ENCODE data around the gene SASH3.
A peak's percentile ranks its signal among the peaks of the same experiment; 100 is the strongest.

The SASH3 gene

GRCh38 chrX:129773649-129774458, 5.9 kb upstream of the SASH3 start:
- H3K9me2 ChIP-seq (replicated peaks; ENCODE audit: insufficient read depth, low read length): no peaks in the 10 kb centered on the region
- H3K4me3 ChIP-seq (ENCODE audit: insufficient read depth, low read length, poor library complexity, severe bottlenecking): no peak overlapping the region
- no peak for TF ChIP-seq CTCF (IDR thresholded peaks at IDR 0.05; ENCODE audit: insufficient read depth, low read length, poor library complexity, severe bottlenecking)
- no peak for TF ChIP-seq EZH2phosphoT487 (conservative IDR thresholded peaks at IDR 0.05; ENCODE audit: low read length)
- peak overlapping the region; percentile 35 for H3K9ac ChIP-seq (ENCODE audit: low read length)
- no peaks in the 10 kb centered on the region for H3K36me3 ChIP-seq (ENCODE audit: low read length)
- no peaks in the 10 kb centered on the region for H3K27me3 ChIP-seq (ENCODE audit: low read length)
- H4K20me1 ChIP-seq (ENCODE audit: low read depth, low read length): no peaks in the 10 kb centered on the region
- no peaks in the 10 kb centered on the region for H3K79me2 ChIP-seq (ENCODE audit: insufficient read depth, low read length)
- H3K9me3 ChIP-seq (ENCODE audit: insufficient read depth, low read length): no peaks in the 10 kb centered on the region
- H2AFZ ChIP-seq (ENCODE audit: low read depth, low read length, severe bottlenecking): no peak overlapping the region
- peak overlapping the region; percentile 92 for H3K27ac ChIP-seq (ENCODE audit: low read depth, low read length)
- H3F3A ChIP-seq (ENCODE audit: insufficient read depth): peaks cover 29% of the 10 kb centered on the region
- peak overlapping the region; percentile 54 for H3K4me2 ChIP-seq (ENCODE audit: low read depth, low read length, poor library complexity, severe bottlenecking)

- peak overlapping the region; percentile 45 for H3K4me3 ChIP-seq (ENCODE audit: insufficient read depth, low read length, poor library complexity, severe bottlenecking)
- no peaks in the 10 kb centered on the region for H3K27me3 ChIP-seq (ENCODE audit: low read length)
- no peak overlapping the region for H2AFZ ChIP-seq (ENCODE audit: low read depth, low read length, severe bottlenecking)
- H3K36me3 ChIP-seq (ENCODE audit: low read length): no peaks in the 10 kb centered on the region
- TF ChIP-seq CTCF (IDR thresholded peaks at IDR 0.05; ENCODE audit: insufficient read depth, low read length, poor library complexity, severe bottlenecking) (no peak), EZH2phosphoT487 (conservative IDR thresholded peaks at IDR 0.05; ENCODE audit: low read length) (no peak)
- peak overlapping the region; percentile 95 for H3K27ac ChIP-seq (ENCODE audit: low read depth, low read length)
- peaks cover 29% of the 10 kb centered on the region for H3K79me2 ChIP-seq (ENCODE audit: insufficient read depth, low read length)
- peak overlapping the region; percentile 79 for H3K9ac ChIP-seq (ENCODE audit: low read length)
- H3K9me3 ChIP-seq (ENCODE audit: insufficient read depth, low read length): no peaks in the 10 kb centered on the region
- no peaks in the 10 kb centered on the region for H3K9me2 ChIP-seq (replicated peaks; ENCODE audit: insufficient read depth, low read length)
- no peaks in the 10 kb centered on the region for H4K20me1 ChIP-seq (ENCODE audit: low read depth, low read length)
- peaks cover 21% of the 10 kb centered on the region for H3F3A ChIP-seq (ENCODE audit: insufficient read depth)
- H3K4me2 ChIP-seq (ENCODE audit: low read depth, low read length, poor library complexity, severe bottlenecking): peak overlapping the region; percentile 95
These were observed 2.3 kb upstream of the SASH3 start for GRCh38 chrX:129777218-129778030.

- H3K36me3 ChIP-seq (ENCODE audit: low read length): no peaks in the 10 kb centered on the region
- peaks cover 47% of the 10 kb centered on the region for H3K79me2 ChIP-seq (ENCODE audit: insufficient read depth, low read length)
- peak overlapping the region; percentile 96 for H3K4me2 ChIP-seq (ENCODE audit: low read depth, low read length, poor library complexity, severe bottlenecking)
- H4K20me1 ChIP-seq (ENCODE audit: low read depth, low read length): no peaks in the 10 kb centered on the region
- no peaks in the 10 kb centered on the region for H3K9me2 ChIP-seq (replicated peaks; ENCODE audit: insufficient read depth, low read length)
- no peak overlapping the region for H2AFZ ChIP-seq (ENCODE audit: low read depth, low read length, severe bottlenecking)
- peak overlapping the region; percentile 95 for H3K27ac ChIP-seq (ENCODE audit: low read depth, low read length)
- H3K9ac ChIP-seq (ENCODE audit: low read length): peak overlapping the region; percentile 87
- H3K4me3 ChIP-seq (ENCODE audit: insufficient read depth, low read length, poor library complexity, severe bottlenecking): peak overlapping the region; percentile 73
- H3F3A ChIP-seq (ENCODE audit: insufficient read depth): peaks cover 22% of the 10 kb centered on the region
- no peaks in the 10 kb centered on the region for H3K27me3 ChIP-seq (ENCODE audit: low read length)
- H3K9me3 ChIP-seq (ENCODE audit: insufficient read depth, low read length): no peaks in the 10 kb centered on the region
- TF ChIP-seq CTCF (IDR thresholded peaks at IDR 0.05; ENCODE audit: insufficient read depth, low read length, poor library complexity, severe bottlenecking): no peak
- TF ChIP-seq EZH2phosphoT487 (conservative IDR thresholded peaks at IDR 0.05; ENCODE audit: low read length): no peak
These were observed 570 bp upstream of the SASH3 start for GRCh38 chrX:129779086-129779672.
